ENCODE results near the gene NOL4L.

DNA sequence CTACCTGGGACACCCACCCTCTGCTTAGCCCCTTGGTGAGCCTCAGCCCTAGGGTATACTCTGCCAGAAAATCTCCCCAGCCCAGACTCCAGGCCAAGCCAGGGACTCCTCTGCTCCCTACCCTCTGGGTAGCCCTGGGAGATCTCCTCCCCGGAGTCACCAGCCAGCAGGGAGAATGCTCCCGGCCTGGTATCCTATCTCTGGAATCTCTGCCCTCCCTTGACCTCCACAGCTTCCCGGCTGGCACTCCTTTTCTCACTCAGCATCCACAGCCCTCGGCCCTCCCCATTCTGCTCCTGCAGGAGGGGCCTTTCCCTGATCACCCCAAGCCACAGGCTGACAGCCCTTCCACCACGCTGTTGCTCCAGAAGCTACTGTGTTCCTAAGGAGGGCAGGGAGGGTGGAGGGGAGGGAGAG, 22.6 kb downstream of the NOL4L start:
- no peak for TF ChIP-seq POLR2A (IDR thresholded peaks at IDR 0.05)
- TF ChIP-seq, protein P1, sequence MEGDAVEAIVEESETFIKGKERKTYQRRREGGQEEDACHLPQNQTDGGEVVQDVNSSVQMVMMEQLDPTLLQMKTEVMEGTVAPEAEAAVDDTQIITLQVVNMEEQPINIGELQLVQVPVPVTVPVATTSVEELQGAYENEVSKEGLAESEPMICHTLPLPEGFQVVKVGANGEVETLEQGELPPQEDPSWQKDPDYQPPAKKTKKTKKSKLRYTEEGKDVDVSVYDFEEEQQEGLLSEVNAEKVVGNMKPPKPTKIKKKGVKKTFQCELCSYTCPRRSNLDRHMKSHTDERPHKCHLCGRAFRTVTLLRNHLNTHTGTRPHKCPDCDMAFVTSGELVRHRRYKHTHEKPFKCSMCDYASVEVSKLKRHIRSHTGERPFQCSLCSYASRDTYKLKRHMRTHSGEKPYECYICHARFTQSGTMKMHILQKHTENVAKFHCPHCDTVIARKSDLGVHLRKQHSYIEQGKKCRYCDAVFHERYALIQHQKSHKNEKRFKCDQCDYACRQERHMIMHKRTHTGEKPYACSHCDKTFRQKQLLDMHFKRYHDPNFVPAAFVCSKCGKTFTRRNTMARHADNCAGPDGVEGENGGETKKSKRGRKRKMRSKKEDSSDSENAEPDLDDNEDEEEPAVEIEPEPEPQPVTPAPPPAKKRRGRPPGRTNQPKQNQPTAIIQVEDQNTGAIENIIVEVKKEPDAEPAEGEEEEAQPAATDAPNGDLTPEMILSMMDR (IDR thresholded peaks at IDR 0.05 in 8 of 11, conservative IDR thresholded peaks at IDR 0.05 in 3 of 11), result no peak
